ENCODE measurements around the gene SRRM3. TPM values are rescaled to one million over a fixed set of nuclear protein-coding genes. Genes with fewer than 3 reads are reported as not detected.

The SRRM3 gene
- total RNA-seq, 4 donors from 2014 or later, result 0.22 to 3.1 (median 2.4) TPM

- H3K4me3 ChIP-seq, result no peak overlapping the region
Observed at GRCh38 chr7:76244781-76245391, 43.2 kb downstream of the SRRM3 start.

GRCh38 chr7:76246804-76247389, 45.2 kb downstream of the SRRM3 start:
- Histone ChIP-seq H3K9me3 (no peaks in the 10 kb centered on the region), H3K27me3 (no peaks in the 10 kb centered on the region), H3K4me1 (no peaks in the 10 kb centered on the region), H3K4me3 (no peak overlapping the region), H3K27ac (no peak overlapping the region), H3K36me3 (no peaks in the 10 kb centered on the region)
- WGBS, 2 donors, result 53 to 78% methylated on average over 5 of the region's 5 CpGs
- no peak for TF ChIP-seq EP300 (IDR thresholded peaks at IDR 0.05)
- TF ChIP-seq CTCF (IDR thresholded peaks at IDR 0.05), result no peak
- no peak for TF ChIP-seq POLR2A (IDR thresholded peaks at IDR 0.05)
- no peak for DNase-seq (ENCODE audit: low spot score in 2 of 2)

More at GRCh38 chr7:76244781-76245391, 43.2 kb downstream of the SRRM3 start:
- no peaks in the 10 kb centered on the region for H3K36me3 ChIP-seq
- no peak for DNase-seq (ENCODE audit: low spot score in 2 of 2)
- H3K4me1 ChIP-seq, result no peaks in the 10 kb centered on the region
- no peak overlapping the region for H3K27ac ChIP-seq
- TF ChIP-seq POLR2A (IDR thresholded peaks at IDR 0.05) (no peak), CTCF (IDR thresholded peaks at IDR 0.05) (no peak), EP300 (IDR thresholded peaks at IDR 0.05) (no peak)
- no peaks in the 10 kb centered on the region for H3K9me3 ChIP-seq
- no peaks in the 10 kb centered on the region for H3K27me3 ChIP-seq
- WGBS, 2 donors, result 37 to 45% methylated on average over 3 of the region's 3 CpGs

- no peaks in the 10 kb centered on the region for H3K27me3 ChIP-seq
- no peak overlapping the region for H3K27ac ChIP-seq
- no peaks in the 10 kb centered on the region for H3K36me3 ChIP-seq
- no peaks in the 10 kb centered on the region for H3K4me1 ChIP-seq
- H3K9me3 ChIP-seq, result no peaks in the 10 kb centered on the region
- H3K4me3 ChIP-seq, result no peak overlapping the region
- DNase-seq (ENCODE audit: low spot score in 2 of 2), result no peak
- TF ChIP-seq EP300 (IDR thresholded peaks at IDR 0.05), result no peak
- TF ChIP-seq POLR2A (IDR thresholded peaks at IDR 0.05), result no peak
- TF ChIP-seq CTCF (IDR thresholded peaks at IDR 0.05), result no peak
- WGBS, 2 donors, result 84 to 87% methylated on average over 10 of the region's 10 CpGs
Observed at GRCh38 chr7:76247938-76248337, 46.2 kb downstream of the SRRM3 start.

GRCh38 chr7:76252021-76252420, 50.3 kb downstream of the SRRM3 start:
- WGBS, 2 donors, result 82 to 85% methylated on average over 6 of the region's 6 CpGs
- Histone ChIP-seq H3K9me3 (no peaks in the 10 kb centered on the region), H3K4me3 (no peak overlapping the region), H3K27me3 (peaks cover 0 to 4% of the 10 kb centered on the region in 2 donors), H3K27ac (no peak overlapping the region), H3K4me1 (no peaks in the 10 kb centered on the region), H3K36me3 (no peaks in the 10 kb centered on the region)
- no peak for DNase-seq (ENCODE audit: low spot score in 2 of 2)
- no peak for TF ChIP-seq CTCF (IDR thresholded peaks at IDR 0.05)
- no peak for TF ChIP-seq EP300 (IDR thresholded peaks at IDR 0.05)
- no peak for TF ChIP-seq POLR2A (IDR thresholded peaks at IDR 0.05)

- H3K9me3 ChIP-seq, result no peaks in the 10 kb centered on the region
- 73 to 80% methylated on average over 4 of the region's 4 CpGs for WGBS, 2 donors
- no peak for DNase-seq (ENCODE audit: low spot score in 2 of 2)
- no peaks in the 10 kb centered on the region for H3K36me3 ChIP-seq
- H3K4me3 ChIP-seq, result no peak overlapping the region
- peaks cover 0 to 30% of the 10 kb centered on the region in 2 donors for H3K27me3 ChIP-seq
- no peak overlapping the region for H3K27ac ChIP-seq
- TF ChIP-seq EP300 (IDR thresholded peaks at IDR 0.05) (no peak), CTCF (IDR thresholded peaks at IDR 0.05) (no peak), POLR2A (IDR thresholded peaks at IDR 0.05) (no peak)
- H3K4me1 ChIP-seq, result peaks cover 0 to 3% (median 3%) of the 10 kb centered on the region in 4 donors
Observed at GRCh38 chr7:76254781-76255180, 53.1 kb downstream of the SRRM3 start.

All from tibial nerve (tissue), 4 donors.